Measurements from ENCODE around the gene ARPC1A.

The ARPC1A gene

GRCh38 chr7:99392659-99393354 is 67.1 kb downstream of the ARPC1A start:
- DNase-seq (ENCODE audit: low spot score): no peak
- no peak for TF ChIP-seq CTCF (IDR thresholded peaks at IDR 0.05)
- Histone ChIP-seq H3K4me3 (peak overlapping the region; percentile 67), H3K27ac (peak overlapping the region; percentile 55 to 84)

GRCh38 chr7:99393355-99394187 is 67.9 kb downstream of the ARPC1A start:
- no peak for TF ChIP-seq CTCF (IDR thresholded peaks at IDR 0.05)
- Histone ChIP-seq H3K27ac (peak overlapping the region; percentile 55 to 84), H3K4me3 (peak overlapping the region; percentile 67)
- no peak for DNase-seq (ENCODE audit: low spot score)

GRCh38 chr7:99394188-99394502 is 68.4 kb downstream of the ARPC1A start:
- H3K27ac ChIP-seq: peak overlapping the region in 1 of 2 donors; percentile 84

GRCh38 chr7:99395616-99396327 is 70.1 kb downstream of the ARPC1A start:
- no peak for TF ChIP-seq CTCF (IDR thresholded peaks at IDR 0.05)
- no peak overlapping the region for H3K4me3 ChIP-seq
- peak overlapping the region in 1 of 2 donors; percentile 23 for H3K27ac ChIP-seq
- DNase-seq (ENCODE audit: low spot score): no peak

More at GRCh38 chr7:99394188-99394502, 68.4 kb downstream of the ARPC1A start:
- H3K4me3 ChIP-seq: no peak overlapping the region
- no peak for DNase-seq (ENCODE audit: low spot score)
- TF ChIP-seq CTCF (IDR thresholded peaks at IDR 0.05): no peak

GRCh38 chr7:99396418-99397296 is 71.0 kb downstream of the ARPC1A start:
- TF ChIP-seq CTCF (IDR thresholded peaks at IDR 0.05): no peak
- no peak overlapping the region for H3K4me3 ChIP-seq
- no peak for DNase-seq (ENCODE audit: low spot score)
- no peak overlapping the region for H3K27ac ChIP-seq

GRCh38 chr7:99397297-99397983 is 71.7 kb downstream of the ARPC1A start:
- no peak for DNase-seq (ENCODE audit: low spot score)
- H3K27ac ChIP-seq: no peak overlapping the region
- no peak for TF ChIP-seq CTCF (IDR thresholded peaks at IDR 0.05)
- H3K4me3 ChIP-seq: no peak overlapping the region
